BJ (cell line): ENCODE measurements around the gene ITPK1. TPM values are rescaled to one million over a fixed set of nuclear protein-coding genes. Genes with fewer than 3 reads are reported as not detected.
A peak's percentile ranks its signal among the peaks of the same experiment; 100 is the strongest.

ENCODE experiments used
- CTCF ChIA-PET: fragments of 350-600 bp; formaldehyde crosslinking; extraction: SDS; loops from one replicate; lab custom pipeline; 2021; ENCODE audit warnings: antibody characterized with exemption, inconsistent platforms; lab: Yijun Ruan, JAX
- POLR2A ChIA-PET: fragments of 300-600 bp; sonication (Branson Sonifier 250); formaldehyde crosslinking; extraction: SDS; loops from one replicate; lab custom pipeline; 2021; ENCODE audit warnings: antibody characterized with exemption; lab: Charles Lee
- DNase-seq: peaks from one replicate; pipeline ENCODE4 v3.0.0-alpha.2; 2011; ENCODE audit warnings: low read depth
- H3K27me3 ChIP-seq: 2 replicates; pipeline ENCODE4 v1.6.0; 2011; ENCODE audit warnings: low read length; ENCODE audit not compliant: control insufficient read depth, insufficient read depth
- H3K36me3 ChIP-seq: 2 replicates; pipeline ENCODE4 v1.5.1; 2011; ENCODE audit warnings: low read length; ENCODE audit not compliant: control insufficient read depth, insufficient read depth
- H3K4me3 ChIP-seq: 2 replicates; pipeline ENCODE4 v1.5.1; 2011; ENCODE audit warnings: low read depth, mild to moderate bottlenecking, control low read depth, low read length
- CTCF ChIP-seq: IDR thresholded peaks from 2 replicates; pipeline ENCODE4 v1.5.1; 2011; ENCODE audit warnings: low read depth, mild to moderate bottlenecking, control low read depth, inconsistent platforms, low read length, moderate library complexity; ENCODE audit not compliant: insufficient read depth
- polyA plus RNA-seq: library from polyadenylated mRNA; depleted of rRNA; stranded (reverse); fragments of >200 nt; gene quantifications from 2 replicates; pipeline ENCODE4 v1.2.3, GENCODE V29; 2011

Gene ITPK1
- polyA plus RNA-seq, 1 experiment: 49.0 TPM

- Histone ChIP-seq H3K27me3 (no peaks in the 10 kb centered on the region), H3K4me3 (no peak overlapping the region), H3K36me3 (no peaks in the 10 kb centered on the region)
- peak; percentile 35 for DNase-seq
- TF ChIP-seq CTCF: no peak
- POLR2A ChIA-PET: no interaction called here
- CTCF ChIA-PET: interaction anchor here (0.9 to 2.6 kb wide), 6 partner anchors 8 to 150 kb away, joined by 3 to 18 read pairs (median 4); no protein-coding TSS in a partner anchor
Measured at GRCh38 chr14:93105362-93105761, 10.4 kb downstream of the ITPK1 start.

- POLR2A ChIA-PET: no interaction called here
- H3K27me3 ChIP-seq: no peaks in the 10 kb centered on the region
- CTCF ChIA-PET: interaction anchor here (0.9 to 2.6 kb wide), 6 partner anchors 8 to 150 kb away, joined by 3 to 18 read pairs (median 4); no protein-coding TSS in a partner anchor
- H3K4me3 ChIP-seq: no peak overlapping the region
- H3K36me3 ChIP-seq: no peaks in the 10 kb centered on the region
- DNase-seq: no peak
- 0 out of 2 replicates have a peak, but pooled peaks have one; percentile 19 for TF ChIP-seq CTCF
Measured at GRCh38 chr14:93104961-93105360, 10.8 kb downstream of the ITPK1 start.

GRCh38 chr14:93103392-93104080, 12.2 kb downstream of the ITPK1 start:
- CTCF ChIA-PET: interaction anchor here (2.4 to 2.6 kb wide), 2 partner anchors 10 kb away, joined by 11 to 18 read pairs; no protein-coding TSS in a partner anchor
- Histone ChIP-seq H3K36me3 (no peaks in the 10 kb centered on the region), H3K27me3 (no peaks in the 10 kb centered on the region), H3K4me3 (no peak overlapping the region)
- POLR2A ChIA-PET: no interaction called here
- DNase-seq: no peak
- TF ChIP-seq CTCF: no peak

GRCh38 chr14:93102141-93102540, 13.6 kb downstream of the ITPK1 start:
- DNase-seq: no peak
- POLR2A ChIA-PET: no interaction called here
- no peaks in the 10 kb centered on the region for H3K36me3 ChIP-seq
- no peak overlapping the region for H3K4me3 ChIP-seq
- H3K27me3 ChIP-seq: no peaks in the 10 kb centered on the region
- CTCF ChIA-PET: interaction anchor here (1.0 to 2.4 kb wide), 3 partner anchors 8 to 13 kb away, joined by 3 to 11 read pairs (median 6); no protein-coding TSS in a partner anchor
- TF ChIP-seq CTCF: no peak

- ChIA-PET POLR2A (no interaction called here), CTCF (interaction anchor here (1.7 to 2.4 kb wide), 2 partner anchors 9 to 12 kb away, joined by 6 to 11 read pairs; no protein-coding TSS in a partner anchor)
- Histone ChIP-seq H3K27me3 (no peaks in the 10 kb centered on the region), H3K4me3 (no peak overlapping the region), H3K36me3 (no peaks in the 10 kb centered on the region)
- TF ChIP-seq CTCF: no peak
- no peak for DNase-seq
Measured at GRCh38 chr14:93101181-93101580, 14.5 kb downstream of the ITPK1 start.
